HG02759 (cell line): ENCODE measurements around the gene EDA2R.

Source experiments
- ATAC-seq: cut with Tn5 transposase; IDR thresholded peaks from one replicate; pipeline ENCODE4 v1.9.1; 2021; ENCODE audit warnings: mild to moderate bottlenecking, moderate library complexity; ENCODE audit not compliant: unreplicated experiment

The EDA2R gene

GRCh38 chrX:66547847-66548369, 91.0 kb downstream of the EDA2R start:
- ATAC-seq = no peak
